SU-DHL-6 (cell line): ENCODE data around the gene RGS6.

Source experiments
- H2AFZ ChIP-seq: fragments of 200-600 bp; sonication (generic); 2 replicates; pipeline ENCODE4 v1.6.1; 2014; ENCODE audit warnings: low read depth, mild to moderate bottlenecking, moderate library complexity, mixed read lengths, antibody characterized with exemption, low read length; ENCODE audit not compliant: severe bottlenecking
- H3F3A ChIP-seq: fragments of 200-600 bp; shearing (Covaris generic); 2 replicates; pipeline ENCODE4 v1.6.0; 2016; ENCODE audit warnings: antibody characterized with exemption, mild to moderate bottlenecking; ENCODE audit not compliant: insufficient read depth
- H3K27ac ChIP-seq: fragments of 200-600 bp; sonication (generic); 2 replicates; pipeline ENCODE4 v1.5.1; 2016; ENCODE audit warnings: low read depth, mild to moderate bottlenecking, low read length, moderate library complexity, mixed read lengths
- H3K27me3 ChIP-seq: fragments of 200-600 bp; sonication (generic), shearing (Covaris generic); 2 replicates; pipeline ENCODE4 v1.6.0; 2014; ENCODE audit warnings: mild to moderate bottlenecking, low read length
- H3K36me3 ChIP-seq: fragments of 200-600 bp; sonication (generic); 2 replicates; pipeline ENCODE4 v1.6.1; 2014; ENCODE audit warnings: mild to moderate bottlenecking, low read length, mixed read lengths
- H3K4me2 ChIP-seq: fragments of 300-600, 200-600 bp; shearing (Covaris generic), sonication (generic); 2 replicates; pipeline ENCODE4 v1.6.0; 2014; ENCODE audit warnings: low read length, low read depth, mild to moderate bottlenecking; ENCODE audit not compliant: poor library complexity, severe bottlenecking
- H3K4me3 ChIP-seq: fragments of 200-600 bp; sonication (generic); 2 replicates; pipeline ENCODE4 v1.5.1; 2014; ENCODE audit warnings: antibody characterized with exemption, low read length, mild to moderate bottlenecking, mixed read lengths; ENCODE audit not compliant: insufficient read depth, poor library complexity, severe bottlenecking
- H3K79me2 ChIP-seq: fragments of 200-600 bp; sonication (generic); 2 replicates; pipeline ENCODE4 v1.6.1; 2014; ENCODE audit warnings: mild to moderate bottlenecking, low read length, moderate library complexity; ENCODE audit not compliant: insufficient read depth
- H3K9ac ChIP-seq: fragments of 200-600 bp; sonication (generic); 2 replicates; pipeline ENCODE4 v1.7.0; 2014; ENCODE audit warnings: mild to moderate bottlenecking, low read length
- H3K9me2 ChIP-seq: fragments of 200-600 bp; sonication (generic); replicated peaks from 2 replicates; pipeline ENCODE4 v1.6.1; 2014; ENCODE audit warnings: low read length; ENCODE audit not compliant: insufficient read depth
- H3K9me3 ChIP-seq: fragments of 200-600 bp; sonication (generic); 2 replicates; pipeline ENCODE4 v1.6.1; 2014; ENCODE audit warnings: low read length, mixed read lengths; ENCODE audit not compliant: insufficient read depth
- H4K20me1 ChIP-seq: fragments of 200-600 bp; sonication (generic); 2 replicates; pipeline ENCODE4 v1.6.1; 2014; ENCODE audit warnings: low read depth, mild to moderate bottlenecking, antibody characterized with exemption, low read length, moderate library complexity, mixed read lengths
- EZH2phosphoT487 ChIP-seq: fragments of 200-600 bp; sonication (generic), shearing (Covaris generic); conservative IDR thresholded peaks from 2 replicates; pipeline ENCODE4 v1.6.1; 2018; ENCODE audit warnings: mild to moderate bottlenecking, antibody characterized with exemption, low read length, moderate library complexity, mixed read lengths
- TF ChIP-seq, protein P1 (sequence below): fragments of 200-600 bp; sonication (generic); IDR thresholded peaks from one replicate; pipeline ENCODE4 v1.5.1; 2017; ENCODE audit warnings: antibody characterized with exemption, mild to moderate bottlenecking, low read length, moderate library complexity; ENCODE audit not compliant: insufficient read depth, poor library complexity, severe bottlenecking

The RGS6 gene

DNA sequence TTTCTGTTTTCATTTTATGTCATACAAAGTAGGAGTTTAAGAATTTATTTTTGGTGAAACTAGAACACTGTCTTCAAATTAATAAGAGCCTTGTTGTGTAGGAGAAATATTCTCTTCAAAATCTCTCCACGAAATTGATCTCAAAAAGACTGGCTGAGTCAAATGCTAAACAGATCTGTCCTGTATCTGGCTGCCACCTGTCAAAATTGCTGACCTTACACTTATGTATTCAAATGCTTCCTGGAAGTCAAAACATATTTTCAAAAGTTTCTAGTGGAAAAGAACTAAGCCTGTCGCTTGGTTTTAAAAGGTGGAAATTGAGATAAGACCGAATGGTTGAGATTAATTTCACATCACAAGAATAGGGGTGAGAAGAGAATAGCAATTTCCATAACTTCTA, 121.4 kb downstream of the RGS6 start:
- no peak overlapping the region for H2AFZ ChIP-seq
- no peaks in the 10 kb centered on the region for H3K36me3 ChIP-seq
- no peak overlapping the region for H3K27ac ChIP-seq
- TF ChIP-seq EZH2phosphoT487, result no peak
- TF ChIP-seq, protein P1, sequence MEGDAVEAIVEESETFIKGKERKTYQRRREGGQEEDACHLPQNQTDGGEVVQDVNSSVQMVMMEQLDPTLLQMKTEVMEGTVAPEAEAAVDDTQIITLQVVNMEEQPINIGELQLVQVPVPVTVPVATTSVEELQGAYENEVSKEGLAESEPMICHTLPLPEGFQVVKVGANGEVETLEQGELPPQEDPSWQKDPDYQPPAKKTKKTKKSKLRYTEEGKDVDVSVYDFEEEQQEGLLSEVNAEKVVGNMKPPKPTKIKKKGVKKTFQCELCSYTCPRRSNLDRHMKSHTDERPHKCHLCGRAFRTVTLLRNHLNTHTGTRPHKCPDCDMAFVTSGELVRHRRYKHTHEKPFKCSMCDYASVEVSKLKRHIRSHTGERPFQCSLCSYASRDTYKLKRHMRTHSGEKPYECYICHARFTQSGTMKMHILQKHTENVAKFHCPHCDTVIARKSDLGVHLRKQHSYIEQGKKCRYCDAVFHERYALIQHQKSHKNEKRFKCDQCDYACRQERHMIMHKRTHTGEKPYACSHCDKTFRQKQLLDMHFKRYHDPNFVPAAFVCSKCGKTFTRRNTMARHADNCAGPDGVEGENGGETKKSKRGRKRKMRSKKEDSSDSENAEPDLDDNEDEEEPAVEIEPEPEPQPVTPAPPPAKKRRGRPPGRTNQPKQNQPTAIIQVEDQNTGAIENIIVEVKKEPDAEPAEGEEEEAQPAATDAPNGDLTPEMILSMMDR, result no peak
- no peaks in the 10 kb centered on the region for H3K27me3 ChIP-seq
- no peak overlapping the region for H3K9ac ChIP-seq
- no peak overlapping the region for H3K4me3 ChIP-seq
- no peaks in the 10 kb centered on the region for H3K79me2 ChIP-seq
- H3K9me3 ChIP-seq, result no peaks in the 10 kb centered on the region
- H3F3A ChIP-seq, result no peaks in the 10 kb centered on the region
- H4K20me1 ChIP-seq, result no peaks in the 10 kb centered on the region
- no peak overlapping the region for H3K4me2 ChIP-seq
- no peaks in the 10 kb centered on the region for H3K9me2 ChIP-seq

DNA sequence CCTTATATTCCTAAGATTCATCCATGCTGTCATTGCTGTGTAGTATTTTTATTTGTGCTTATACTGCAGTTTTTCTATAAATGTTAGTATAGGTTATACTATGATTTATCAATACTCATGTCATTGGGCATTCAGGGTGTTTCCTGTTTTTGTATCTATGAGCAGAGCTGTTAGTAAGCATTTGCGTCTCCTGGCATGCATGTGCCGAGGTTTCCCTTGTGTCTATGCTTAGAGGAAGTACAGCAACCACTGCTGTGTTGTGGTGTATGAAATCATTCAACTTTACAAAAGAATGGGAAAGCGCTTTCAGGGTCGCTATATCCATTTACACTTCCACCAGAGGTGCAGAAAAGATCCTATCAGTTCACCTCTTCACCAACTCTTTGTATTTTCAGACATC, 122.7 kb downstream of the RGS6 start:
- no peak for TF ChIP-seq EZH2phosphoT487
- TF ChIP-seq, protein P1, result no peak
- Histone ChIP-seq H3K27me3 (no peaks in the 10 kb centered on the region), H3K4me3 (no peak overlapping the region), H3K4me2 (no peak overlapping the region), H3F3A (no peaks in the 10 kb centered on the region), H2AFZ (no peak overlapping the region), H3K36me3 (no peaks in the 10 kb centered on the region), H3K9me3 (no peaks in the 10 kb centered on the region), H3K9ac (no peak overlapping the region), H3K27ac (no peak overlapping the region), H4K20me1 (no peaks in the 10 kb centered on the region), H3K79me2 (no peaks in the 10 kb centered on the region), H3K9me2 (no peaks in the 10 kb centered on the region)

DNA sequence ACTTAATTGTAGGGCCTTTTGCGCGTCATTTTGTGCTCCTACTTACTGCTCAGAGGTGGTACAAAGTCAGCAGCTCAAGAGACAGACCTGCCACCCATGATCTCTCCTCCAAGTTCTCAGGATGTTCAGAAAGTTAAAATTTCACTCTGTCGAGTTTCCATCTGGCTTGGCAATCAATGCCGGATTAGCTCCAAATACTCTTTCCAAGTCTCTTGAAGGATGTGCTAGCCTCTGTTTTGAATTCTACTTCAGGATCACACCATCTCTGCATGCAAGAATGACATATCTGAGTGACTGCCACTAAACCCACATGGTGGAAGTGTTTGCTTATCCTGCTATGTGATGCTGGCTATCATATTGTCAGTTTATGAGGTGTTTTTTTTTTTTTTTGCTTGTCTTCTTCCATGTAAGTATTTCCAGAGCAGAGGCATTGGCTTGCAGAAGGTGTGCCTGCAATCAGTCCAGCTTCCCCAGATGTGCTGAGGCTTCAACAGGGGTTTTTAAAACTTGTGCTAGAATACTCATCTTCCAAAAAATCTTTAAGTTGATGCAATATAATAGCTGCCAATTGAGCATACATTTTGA, 125.6 kb downstream of the RGS6 start:
- H3K27me3 ChIP-seq, result no peaks in the 10 kb centered on the region
- H3K9me3 ChIP-seq, result no peaks in the 10 kb centered on the region
- H3K79me2 ChIP-seq, result no peaks in the 10 kb centered on the region
- H3K4me2 ChIP-seq, result no peak overlapping the region
- no peaks in the 10 kb centered on the region for H4K20me1 ChIP-seq
- H3K9ac ChIP-seq, result no peak overlapping the region
- H3K9me2 ChIP-seq, result 0 out of 2 replicates have a peak, but pooled peaks cover 3% of the 10 kb centered on the region
- no peaks in the 10 kb centered on the region for H3F3A ChIP-seq
- no peaks in the 10 kb centered on the region for H3K36me3 ChIP-seq
- no peak overlapping the region for H2AFZ ChIP-seq
- no peak overlapping the region for H3K4me3 ChIP-seq
- no peak overlapping the region for H3K27ac ChIP-seq
- TF ChIP-seq EZH2phosphoT487, result no peak
- TF ChIP-seq, protein P1, result no peak
